HEK293 (cell line): ENCODE results near the gene NMNAT2.

ENCODE experiments used
- ZSCAN30 ChIP-seq: fragments of 450-650 bp; IDR thresholded peaks from 2 replicates; pipeline ENCODE4 v1.5.1; 2018; ENCODE audit warnings: missing biosample characterization, mild to moderate bottlenecking, missing genetic modification characterization, moderate library complexity
- ZSCAN4 ChIP-seq: fragments of 450-650 bp; formaldehyde crosslinking; IDR thresholded peaks from 2 replicates; pipeline ENCODE4 v1.5.1; 2017; ENCODE audit warnings: missing biosample characterization, missing genetic modification characterization
- TF ChIP-seq, protein P1 (sequence below): fragments of 450-650 bp; formaldehyde crosslinking; IDR thresholded peaks from 2 replicates; pipeline ENCODE4 v1.5.1; 2016; ENCODE audit warnings: missing biosample characterization, missing genetic modification characterization
- TF ChIP-seq, protein P2 (sequence below): fragments of 450-650 bp; formaldehyde crosslinking; IDR thresholded peaks from 2 replicates; pipeline ENCODE4 v1.5.1; 2016; ENCODE audit warnings: missing biosample characterization, missing genetic modification characterization

- TF ChIP-seq, protein P1, sequence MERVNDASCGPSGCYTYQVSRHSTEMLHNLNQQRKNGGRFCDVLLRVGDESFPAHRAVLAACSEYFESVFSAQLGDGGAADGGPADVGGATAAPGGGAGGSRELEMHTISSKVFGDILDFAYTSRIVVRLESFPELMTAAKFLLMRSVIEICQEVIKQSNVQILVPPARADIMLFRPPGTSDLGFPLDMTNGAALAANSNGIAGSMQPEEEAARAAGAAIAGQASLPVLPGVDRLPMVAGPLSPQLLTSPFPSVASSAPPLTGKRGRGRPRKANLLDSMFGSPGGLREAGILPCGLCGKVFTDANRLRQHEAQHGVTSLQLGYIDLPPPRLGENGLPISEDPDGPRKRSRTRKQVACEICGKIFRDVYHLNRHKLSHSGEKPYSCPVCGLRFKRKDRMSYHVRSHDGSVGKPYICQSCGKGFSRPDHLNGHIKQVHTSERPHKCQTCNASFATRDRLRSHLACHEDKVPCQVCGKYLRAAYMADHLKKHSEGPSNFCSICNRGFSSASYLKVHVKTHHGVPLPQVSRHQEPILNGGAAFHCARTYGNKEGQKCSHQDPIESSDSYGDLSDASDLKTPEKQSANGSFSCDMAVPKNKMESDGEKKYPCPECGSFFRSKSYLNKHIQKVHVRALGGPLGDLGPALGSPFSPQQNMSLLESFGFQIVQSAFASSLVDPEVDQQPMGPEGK, result no peak
- TF ChIP-seq ZSCAN30 (tag by site-specific recombination), result no peak
- TF ChIP-seq, protein P2, sequence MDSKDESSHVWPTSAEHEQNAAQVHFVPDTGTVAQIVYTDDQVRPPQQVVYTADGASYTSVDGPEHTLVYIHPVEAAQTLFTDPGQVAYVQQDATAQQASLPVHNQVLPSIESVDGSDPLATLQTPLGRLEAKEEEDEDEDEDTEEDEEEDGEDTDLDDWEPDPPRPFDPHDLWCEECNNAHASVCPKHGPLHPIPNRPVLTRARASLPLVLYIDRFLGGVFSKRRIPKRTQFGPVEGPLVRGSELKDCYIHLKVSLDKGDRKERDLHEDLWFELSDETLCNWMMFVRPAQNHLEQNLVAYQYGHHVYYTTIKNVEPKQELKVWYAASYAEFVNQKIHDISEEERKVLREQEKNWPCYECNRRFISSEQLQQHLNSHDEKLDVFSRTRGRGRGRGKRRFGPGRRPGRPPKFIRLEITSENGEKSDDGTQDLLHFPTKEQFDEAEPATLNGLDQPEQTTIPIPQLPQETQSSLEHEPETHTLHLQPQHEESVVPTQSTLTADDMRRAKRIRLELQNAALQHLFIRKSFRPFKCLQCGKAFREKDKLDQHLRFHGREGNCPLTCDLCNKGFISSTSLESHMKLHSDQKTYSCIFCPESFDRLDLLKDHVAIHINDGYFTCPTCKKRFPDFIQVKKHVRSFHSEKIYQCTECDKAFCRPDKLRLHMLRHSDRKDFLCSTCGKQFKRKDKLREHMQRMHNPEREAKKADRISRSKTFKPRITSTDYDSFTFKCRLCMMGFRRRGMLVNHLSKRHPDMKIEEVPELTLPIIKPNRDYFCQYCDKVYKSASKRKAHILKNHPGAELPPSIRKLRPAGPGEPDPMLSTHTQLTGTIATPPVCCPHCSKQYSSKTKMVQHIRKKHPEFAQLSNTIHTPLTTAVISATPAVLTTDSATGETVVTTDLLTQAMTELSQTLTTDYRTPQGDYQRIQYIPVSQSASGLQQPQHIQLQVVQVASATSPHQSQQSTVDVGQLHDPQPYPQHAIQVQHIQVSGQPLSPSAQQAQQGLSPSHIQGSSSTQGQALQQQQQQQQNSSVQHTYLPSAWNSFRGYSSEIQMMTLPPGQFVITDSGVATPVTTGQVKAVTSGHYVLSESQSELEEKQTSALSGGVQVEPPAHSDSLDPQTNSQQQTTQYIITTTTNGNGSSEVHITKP (tag by site-specific recombination), result no peak
- no peak for TF ChIP-seq ZSCAN4 (tag by site-specific recombination)
These were observed 155.5 kb downstream of the NMNAT2 start for GRCh38 chr1:183262628-183263200.
